ENCODE data around the gene USP36. TPM values are rescaled to one million over a fixed set of nuclear protein-coding genes. Genes with fewer than 3 reads are reported as not detected.

The USP36 gene
- total RNA-seq, 1 experiment from 2014 or later: 79.5 TPM

- Mint-ChIP-seq H3K36me3 (ENCODE audit: insufficient read depth, unreplicated experiment) (peaks cover 44% of the 10 kb centered on the region), H3K27ac (ENCODE audit: unreplicated experiment) (no peak overlapping the region), H3K27me3 (ENCODE audit: unreplicated experiment) (no peaks in the 10 kb centered on the region), H3K9me3 (ENCODE audit: low read depth, unreplicated experiment) (no peaks in the 10 kb centered on the region), H3K4me1 (ENCODE audit: low read depth, unreplicated experiment) (peaks cover 8% of the 10 kb centered on the region), H3K4me3 (ENCODE audit: low read depth, unreplicated experiment) (no peak overlapping the region)
- CTCF ChIA-PET: interaction anchor here (0.7 kb wide), 1 partner anchor 18 kb away, joined by 5 read pairs; no protein-coding TSS in a partner anchor
- no peak for TF ChIP-seq CTCF (IDR thresholded peaks at IDR 0.05; ENCODE audit: unreplicated experiment)
- no peak for DNase-seq
- BruUV-seq (replicated peaks): no TSS peak
- intact Hi-C loops (cut with micrococcal nuclease; ENCODE audit: unreplicated experiment): no loop called here
Observed at GRCh38 chr17:78800132-78800931, 40.3 kb downstream of the USP36 start.

- DNase-seq: no peak
- CTCF ChIA-PET: no interaction called here
- BruUV-seq (replicated peaks): no TSS peak
- peak; percentile 4 for TF ChIP-seq CTCF (IDR thresholded peaks at IDR 0.05; ENCODE audit: unreplicated experiment)
- Mint-ChIP-seq H3K4me3 (ENCODE audit: low read depth, unreplicated experiment) (no peak overlapping the region), H3K36me3 (ENCODE audit: insufficient read depth, unreplicated experiment) (peaks cover 51% of the 10 kb centered on the region), H3K27ac (ENCODE audit: unreplicated experiment) (no peak overlapping the region), H3K9me3 (ENCODE audit: low read depth, unreplicated experiment) (no peaks in the 10 kb centered on the region), H3K27me3 (ENCODE audit: unreplicated experiment) (no peaks in the 10 kb centered on the region), H3K4me1 (ENCODE audit: low read depth, unreplicated experiment) (peaks cover 8% of the 10 kb centered on the region)
- intact Hi-C loops (cut with micrococcal nuclease; ENCODE audit: unreplicated experiment): no loop called here
Observed at GRCh38 chr17:78798695-78799559, 41.7 kb downstream of the USP36 start.

GRCh38 chr17:78797691-78798585, 42.7 kb downstream of the USP36 start:
- CTCF ChIA-PET: no interaction called here
- Mint-ChIP-seq H3K36me3 (ENCODE audit: insufficient read depth, unreplicated experiment) (peaks cover 49% of the 10 kb centered on the region), H3K4me3 (ENCODE audit: low read depth, unreplicated experiment) (no peak overlapping the region), H3K4me1 (ENCODE audit: low read depth, unreplicated experiment) (peaks cover 8% of the 10 kb centered on the region), H3K27me3 (ENCODE audit: unreplicated experiment) (no peaks in the 10 kb centered on the region), H3K9me3 (ENCODE audit: low read depth, unreplicated experiment) (no peaks in the 10 kb centered on the region), H3K27ac (ENCODE audit: unreplicated experiment) (no peak overlapping the region)
- no peak for DNase-seq
- no TSS peak for BruUV-seq (replicated peaks)
- no peak for TF ChIP-seq CTCF (IDR thresholded peaks at IDR 0.05; ENCODE audit: unreplicated experiment)
- intact Hi-C loops (cut with micrococcal nuclease; ENCODE audit: unreplicated experiment): no loop called here

- DNase-seq: no peak
- Mint-ChIP-seq H3K9me3 (ENCODE audit: low read depth, unreplicated experiment) (no peaks in the 10 kb centered on the region), H3K4me1 (ENCODE audit: low read depth, unreplicated experiment) (peaks cover 8% of the 10 kb centered on the region), H3K4me3 (ENCODE audit: low read depth, unreplicated experiment) (no peak overlapping the region), H3K36me3 (ENCODE audit: insufficient read depth, unreplicated experiment) (peaks cover 49% of the 10 kb centered on the region), H3K27ac (ENCODE audit: unreplicated experiment) (no peak overlapping the region), H3K27me3 (ENCODE audit: unreplicated experiment) (no peaks in the 10 kb centered on the region)
- CTCF ChIA-PET: no interaction called here
- BruUV-seq (replicated peaks): no TSS peak
- intact Hi-C loops (cut with micrococcal nuclease; ENCODE audit: unreplicated experiment): no loop called here
- no peak for TF ChIP-seq CTCF (IDR thresholded peaks at IDR 0.05; ENCODE audit: unreplicated experiment)
Observed at GRCh38 chr17:78797213-78797612, 43.4 kb downstream of the USP36 start.

Measured in Calu3 (cell line).